Immature natural killer cell (primary cell): ENCODE measurements around the gene AIFM2. TPM values are rescaled to one million over a fixed set of nuclear protein-coding genes. Genes with fewer than 3 reads are reported as not detected.

Experiments used
- DNase-seq, 3 donors: peaks; one replicate each; pipeline ENCODE4 v3.0.0; 2022; ENCODE audit warnings: mixed read lengths in 1 of 3
- H3K27ac Mint-ChIP-seq, 6 donors: one replicate each; pipeline ENCODE4 v1.8.0; 2020; ENCODE audit warnings: mixed read lengths in 6 of 6, mild to moderate bottlenecking in 5 of 6, inconsistent platforms in 4 of 6, moderate library complexity in 3 of 6
- H3K27me3 Mint-ChIP-seq, 3 donors: one replicate each; pipeline ENCODE4 v1.8.0; 2020 to 2021; ENCODE audit warnings: low read depth in 3 of 3, mild to moderate bottlenecking in 3 of 3, mixed read lengths in 3 of 3, moderate library complexity in 3 of 3, inconsistent platforms in 1 of 3
- H3K36me3 Mint-ChIP-seq, 3 donors: one replicate each; pipeline ENCODE4 v1.8.0; 2020; ENCODE audit warnings: mixed read lengths in 3 of 3, inconsistent platforms in 2 of 3, mild to moderate bottlenecking in 2 of 3
- H3K4me1 Mint-ChIP-seq, 2 donors: one replicate each; pipeline ENCODE4 v1.8.0; 2020; ENCODE audit warnings: inconsistent platforms in 2 of 2, mild to moderate bottlenecking in 2 of 2, mixed read lengths in 2 of 2, moderate library complexity in 1 of 2
- H3K4me3 Mint-ChIP-seq, 5 donors: one replicate each; pipeline ENCODE4 v1.8.0; 2020; ENCODE audit warnings: mild to moderate bottlenecking in 5 of 5, mixed read lengths in 5 of 5, inconsistent platforms in 3 of 5, moderate library complexity in 3 of 5
- H3K9me3 Mint-ChIP-seq, 6 donors: one replicate each; pipeline ENCODE4 v1.8.0; 2020; ENCODE audit warnings: mild to moderate bottlenecking in 6 of 6, mixed read lengths in 6 of 6, inconsistent platforms in 4 of 6, moderate library complexity in 3 of 6
- polyA plus RNA-seq, 3 donors: library from polyadenylated mRNA; unstranded; fragments of 300-500 nt; fragmentation: Illumina TruSeq; gene quantifications; one replicate each; pipeline ENCODE4 v1.2.3, GENCODE V29; 2021

AIFM2 gene
- polyA plus RNA-seq, 3 donors from 2014 or later = 1.4 to 2.6 (median 2.1) TPM

GRCh38 chr10:70066190-70066589 is 66.4 kb downstream of the AIFM2 start:
- H3K9me3 Mint-ChIP-seq = no peaks in the 10 kb centered on the region
- no peak overlapping the region for H3K27ac Mint-ChIP-seq
- no peak overlapping the region for H3K4me3 Mint-ChIP-seq
- H3K4me1 Mint-ChIP-seq = no peaks in the 10 kb centered on the region
- H3K36me3 Mint-ChIP-seq = no peaks in the 10 kb centered on the region
- peaks cover 0 to 3% (median 0%) of the 10 kb centered on the region in 3 donors for H3K27me3 Mint-ChIP-seq
- DNase-seq = no peak

- no peaks in the 10 kb centered on the region for H3K9me3 Mint-ChIP-seq
- H3K27ac Mint-ChIP-seq = no peak overlapping the region
- peaks cover 0 to 3% (median 0%) of the 10 kb centered on the region in 3 donors for H3K27me3 Mint-ChIP-seq
- DNase-seq = no peak
- H3K4me3 Mint-ChIP-seq = no peak overlapping the region
- no peaks in the 10 kb centered on the region for H3K36me3 Mint-ChIP-seq
- H3K4me1 Mint-ChIP-seq = no peaks in the 10 kb centered on the region
These were observed 68.1 kb downstream of the AIFM2 start for GRCh38 chr10:70064486-70064885.

GRCh38 chr10:70063418-70064098 is 69.1 kb downstream of the AIFM2 start:
- peak overlapping the region in 1 of 6 donors; percentile 11 for H3K27ac Mint-ChIP-seq
- no peak for DNase-seq
- no peaks in the 10 kb centered on the region for H3K4me1 Mint-ChIP-seq

More at GRCh38 chr10:70063418-70064098, 69.1 kb downstream of the AIFM2 start:
- H3K36me3 Mint-ChIP-seq = no peaks in the 10 kb centered on the region
- peaks cover 0 to 3% (median 0%) of the 10 kb centered on the region in 3 donors for H3K27me3 Mint-ChIP-seq
- H3K4me3 Mint-ChIP-seq = no peak overlapping the region
- no peaks in the 10 kb centered on the region for H3K9me3 Mint-ChIP-seq

Other genes with a start within 250 kb of the AIFM2 start
- gene MACROH2A2, start 80.0 kb downstream of the AIFM2 start, polyA plus RNA-seq = 1 to 10 TPM in 1 of 3 donors, under 1 TPM in 1, not detected in 1; 0.57 to 1.1 TPM
- 10 to 100 TPM; 16.6 to 20.0 (median 18.3) TPM for gene TYSND1, start 13.9 kb upstream of the AIFM2 start, polyA plus RNA-seq
- gene SAR1A, start 37.7 kb upstream of the AIFM2 start, polyA plus RNA-seq = 10 to 100 TPM; 50.4 to 77.1 (median 71.2) TPM
- 100 to 1,000 TPM in 1 of 3 donors, 10 to 100 TPM in 2; 48.2 to 126 (median 77.8) TPM for gene PPA1, start 100.6 kb upstream of the AIFM2 start, polyA plus RNA-seq
- gene NPFFR1, start 151.2 kb upstream of the AIFM2 start, polyA plus RNA-seq = not detected
- 1 to 10 TPM; 1.1 to 1.4 (median 1.2) TPM for gene LRRC20, start 249.8 kb upstream of the AIFM2 start, polyA plus RNA-seq